ENCODE data around the gene DGLUCY. TPM values are rescaled to one million over a fixed set of nuclear protein-coding genes. Genes with fewer than 3 reads are reported as not detected.

DGLUCY gene
- total RNA-seq, 2 experiments from 2014 or later, result 109 to 110 TPM

DNA sequence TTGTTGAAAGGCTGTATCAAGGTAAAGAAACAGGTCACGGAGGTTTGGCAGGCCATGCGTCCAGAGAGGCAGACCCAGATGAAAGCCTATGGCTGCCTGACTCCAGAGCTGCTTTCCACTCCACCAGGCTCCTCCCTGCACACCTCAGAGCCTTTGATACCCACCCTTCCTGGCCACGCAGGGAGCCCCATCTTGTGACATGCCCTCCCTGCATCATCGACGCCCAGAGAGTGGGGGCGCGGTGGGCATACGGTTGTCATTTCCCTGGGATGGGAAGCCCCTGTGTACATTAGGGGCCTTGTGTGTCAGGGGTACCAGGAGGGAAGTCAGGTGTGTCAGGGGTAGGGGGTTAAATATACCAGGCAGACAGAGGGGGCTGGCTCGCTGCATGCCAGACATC is 160.9 kb downstream of the DGLUCY start:
- peaks cover 2% of the 10 kb centered on the region for H3K4me1 Mint-ChIP-seq
- peak overlapping the region; percentile 50 for H3K27ac Mint-ChIP-seq
- CTCF ChIA-PET, result interaction anchor here (0.9 to 1.0 kb wide), 3 partner anchors 14 to 102 kb away, joined by 3 read pairs; no protein-coding TSS in a partner anchor
- H3K36me3 Mint-ChIP-seq (ENCODE audit: low read depth), result peaks cover 56% of the 10 kb centered on the region
- DNase-seq, result no peak
- H3K9me3 Mint-ChIP-seq, result no peaks in the 10 kb centered on the region
- no peak overlapping the region for H3K4me3 Mint-ChIP-seq
- H3K27me3 Mint-ChIP-seq, result no peaks in the 10 kb centered on the region
- POLR2A ChIA-PET, result no interaction called here

Other genes starting within 250 kb of the DGLUCY start
- gene RPS6KA5, start 53.4 kb upstream of the DGLUCY start, total RNA-seq, result 10 to 100 TPM; 42.1 to 44.8 TPM
- gene GPR68, start 130.6 kb downstream of the DGLUCY start, total RNA-seq, result 10 to 100 TPM; 32.7 to 33.0 TPM